Measurements from ENCODE around the gene AFAP1.

The AFAP1 gene

GRCh38 chr4:7819446-7819845 is 120.2 kb downstream of the AFAP1 start:
- DNase-seq (ENCODE audit: low spot score): no peak

DNA sequence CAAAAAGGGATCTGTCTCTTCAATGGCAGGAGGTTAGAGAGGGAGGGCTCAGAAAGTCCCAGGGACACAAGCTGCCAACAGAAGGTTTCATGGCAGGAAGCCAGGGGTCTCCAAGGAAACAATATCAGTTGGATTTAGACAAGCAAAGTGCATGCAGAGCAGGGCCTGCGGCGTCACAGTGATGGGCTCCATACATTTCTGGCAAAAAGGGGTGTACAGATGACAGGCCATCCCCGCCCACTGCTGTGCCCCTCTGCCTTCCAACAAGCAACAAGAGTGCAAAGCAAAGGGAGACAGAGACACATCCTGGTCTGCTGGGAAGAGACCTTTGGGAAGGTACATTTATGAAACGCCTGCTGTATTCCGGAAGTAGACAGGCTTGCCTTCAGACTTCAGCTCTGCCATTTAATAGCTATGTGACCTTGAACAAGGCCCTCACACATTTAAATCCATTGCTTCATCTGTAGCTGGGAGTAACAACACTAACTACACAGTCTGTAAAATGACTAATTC is 121.2 kb downstream of the AFAP1 start:
- no peak for DNase-seq (ENCODE audit: low spot score)

GRCh38 chr4:7817877-7818398 is 121.7 kb downstream of the AFAP1 start:
- DNase-seq (ENCODE audit: low spot score): no peak

- no peak for DNase-seq (ENCODE audit: low spot score)
Observed at GRCh38 chr4:7816771-7817170, 122.9 kb downstream of the AFAP1 start.

GRCh38 chr4:7815981-7816380 is 123.7 kb downstream of the AFAP1 start:
- DNase-seq (ENCODE audit: low spot score): no peak

DNA sequence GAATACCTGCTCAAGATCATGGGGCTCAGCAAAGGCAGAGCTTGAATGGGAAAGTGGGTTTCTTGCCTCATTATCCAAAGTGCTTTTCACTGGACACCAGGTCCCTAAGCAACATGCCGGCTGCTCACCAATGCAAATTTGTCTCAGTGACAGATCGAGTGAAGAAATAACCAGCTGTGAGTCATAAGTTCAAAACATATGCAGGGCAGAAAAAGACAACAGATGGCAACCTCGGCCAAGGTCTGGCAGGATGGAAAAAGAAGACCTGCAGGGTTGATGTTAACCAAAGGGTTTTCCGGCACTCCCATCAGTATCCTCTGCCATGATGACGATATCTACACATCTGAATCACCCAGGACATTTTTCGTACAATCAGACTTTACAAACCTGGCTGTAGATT is 124.1 kb downstream of the AFAP1 start:
- DNase-seq (ENCODE audit: low spot score): no peak

- no peak for DNase-seq (ENCODE audit: low spot score)
Observed at GRCh38 chr4:7814451-7814850, 125.2 kb downstream of the AFAP1 start.

DNA sequence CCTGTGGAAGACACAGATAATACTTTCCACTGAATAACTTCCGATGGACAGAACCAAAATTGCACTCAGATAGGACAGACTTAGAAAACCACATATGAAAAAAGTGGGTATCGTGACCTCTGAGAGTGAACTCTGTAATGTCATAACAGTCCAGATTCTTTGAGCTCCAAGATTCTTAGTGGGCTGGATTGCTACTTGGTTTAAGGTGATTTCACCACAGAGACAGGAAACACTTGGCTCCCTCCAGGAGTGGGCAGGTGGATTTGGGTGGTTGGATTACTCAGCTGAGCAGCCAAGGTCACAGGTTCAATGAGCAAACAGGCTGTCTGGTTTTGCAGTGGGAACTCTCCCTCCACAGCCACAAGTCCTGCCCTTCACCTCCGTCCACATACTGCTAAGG is 126.0 kb downstream of the AFAP1 start:
- DNase-seq (ENCODE audit: low spot score): no peak

DNA sequence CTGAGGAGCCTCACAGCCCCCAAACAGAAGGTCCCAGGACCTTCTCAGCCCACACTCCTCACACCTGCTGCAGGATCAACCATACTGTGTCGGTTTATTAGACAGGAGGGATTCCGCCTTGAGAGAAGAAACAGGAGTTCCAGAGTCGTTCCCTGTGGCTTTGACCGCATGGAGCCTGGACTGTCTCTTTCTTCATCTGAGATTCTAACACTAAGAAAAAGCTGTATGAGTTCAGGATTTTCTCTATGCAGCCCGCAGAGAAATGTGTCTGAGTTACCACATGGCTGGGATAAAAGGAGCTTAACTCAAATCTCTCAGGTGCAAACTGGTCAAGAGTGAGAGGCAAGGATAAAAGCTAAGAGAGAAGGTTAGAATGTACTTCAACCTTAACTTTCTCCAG is 126.7 kb downstream of the AFAP1 start:
- DNase-seq (ENCODE audit: low spot score): no peak

DNA sequence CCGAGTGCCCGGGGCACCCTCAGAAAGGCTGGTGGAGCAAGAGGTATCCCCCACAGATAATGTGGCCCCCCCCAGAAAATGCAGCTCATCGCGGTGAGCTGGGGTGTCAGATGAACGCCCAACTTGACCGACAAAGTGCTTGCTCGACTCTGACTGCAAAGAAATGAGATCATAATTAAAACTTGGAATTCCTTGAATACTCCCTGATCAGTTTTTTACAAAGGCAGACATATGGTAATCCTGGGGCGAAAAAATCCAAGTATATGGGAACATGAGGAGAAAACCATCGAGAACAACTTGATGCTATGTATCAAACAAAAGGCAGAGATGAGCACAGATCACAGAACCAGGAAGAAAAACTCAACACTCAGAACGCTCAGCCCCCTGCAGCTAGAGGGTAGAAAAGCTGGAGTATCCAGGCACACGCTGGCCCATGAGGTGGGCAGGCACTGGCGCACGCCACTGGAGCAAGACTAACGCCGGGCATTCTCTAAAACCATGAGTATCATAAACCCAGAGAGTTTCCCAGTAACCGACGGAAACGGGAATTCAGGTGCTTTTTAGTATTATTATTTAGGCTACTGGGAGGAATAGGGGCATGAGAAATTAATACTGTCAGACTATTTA is 127.3 kb downstream of the AFAP1 start:
- no peak for DNase-seq (ENCODE audit: low spot score)

DNA sequence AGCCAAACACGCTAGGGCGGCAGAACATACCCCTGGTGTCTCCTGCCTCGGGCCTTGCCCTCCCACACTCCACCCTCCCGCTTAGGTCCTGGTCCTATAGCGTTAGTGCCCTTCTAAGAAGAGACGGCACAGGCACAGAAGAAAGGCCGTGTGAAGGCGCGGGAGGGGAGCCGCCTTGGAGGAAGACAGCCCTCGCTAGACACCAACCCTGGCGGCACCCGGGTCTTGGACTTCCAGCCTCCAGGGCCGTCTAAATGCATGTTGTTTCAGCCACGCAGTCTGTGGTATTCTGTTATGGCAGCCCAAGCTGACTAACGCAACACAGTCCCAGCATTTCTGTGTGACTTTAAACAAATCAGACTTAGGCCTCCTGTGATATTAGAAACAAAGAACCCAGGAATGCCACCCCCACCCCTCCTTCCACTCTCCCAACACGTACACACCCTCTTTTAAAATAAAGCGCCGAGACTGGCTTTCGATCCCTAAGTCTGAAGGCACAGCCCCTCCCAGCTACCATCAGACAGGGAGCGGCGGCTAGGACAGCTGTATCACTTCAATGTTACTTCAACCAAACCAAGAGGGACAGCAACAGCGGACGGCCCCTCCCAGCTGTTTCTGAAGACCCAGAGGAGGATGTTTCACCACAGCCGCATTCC is 128.0 kb downstream of the AFAP1 start:
- DNase-seq (ENCODE audit: low spot score): no peak

DNA sequence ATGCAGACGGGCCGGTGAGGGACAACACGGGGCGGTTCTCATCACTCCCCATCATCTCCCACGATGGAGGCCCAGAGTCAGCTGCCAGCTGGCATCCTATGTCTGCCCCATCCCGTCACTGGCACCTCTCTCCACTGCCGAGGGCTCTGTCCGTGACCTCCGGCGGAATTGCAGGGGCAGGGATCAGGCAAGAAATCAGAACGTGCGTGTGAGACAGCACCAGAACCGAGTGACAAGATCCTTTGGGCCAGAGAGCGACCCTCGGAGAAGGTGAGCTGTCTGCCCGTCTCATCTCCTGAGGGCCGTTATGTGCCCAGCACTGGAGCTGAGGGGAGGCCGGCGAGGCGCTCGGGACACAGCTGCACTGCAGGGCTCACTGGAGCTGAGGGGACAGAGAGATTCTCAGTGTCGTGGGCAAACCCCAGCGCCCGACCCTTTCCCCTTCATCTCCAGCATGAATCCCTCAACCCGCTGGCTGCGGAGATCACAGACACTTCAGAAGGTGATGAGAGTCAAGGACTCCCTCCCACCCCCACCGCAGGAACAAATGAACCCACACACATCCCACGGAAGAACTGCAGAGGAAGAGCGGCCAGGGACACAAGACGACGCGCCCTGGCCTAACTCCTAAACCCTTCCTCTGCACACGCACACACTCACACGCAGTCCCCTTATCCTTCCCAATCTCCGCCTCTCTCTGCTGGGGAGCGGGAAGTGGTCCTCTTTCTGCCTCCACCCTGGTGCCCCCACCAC is 128.7 kb downstream of the AFAP1 start:
- no peak for DNase-seq (ENCODE audit: low spot score)

GRCh38 chr4:7808752-7809151 is 130.9 kb downstream of the AFAP1 start:
- DNase-seq (ENCODE audit: low spot score): no peak

DNA sequence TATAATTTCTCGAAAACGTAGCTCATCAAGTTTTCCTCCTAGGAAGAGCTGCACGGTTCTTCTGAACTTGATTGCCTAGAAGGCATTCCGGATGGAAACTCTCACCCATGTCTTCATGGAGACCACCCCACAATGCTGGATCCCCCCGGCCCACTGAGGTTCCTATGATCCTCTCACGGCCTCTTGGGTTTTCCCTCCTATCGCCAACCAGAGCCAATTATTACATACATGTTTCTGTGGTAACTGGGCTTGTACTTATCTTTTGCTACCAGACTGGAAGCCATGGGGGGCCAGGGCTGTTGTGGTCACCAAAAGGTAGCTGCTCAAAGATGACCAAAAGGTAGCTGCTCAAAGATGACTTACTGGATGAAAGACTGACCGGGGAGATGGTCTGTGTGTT is 131.5 kb downstream of the AFAP1 start:
- DNase-seq (ENCODE audit: low spot score): no peak

GRCh38 chr4:7807351-7807921 is 132.2 kb downstream of the AFAP1 start:
- DNase-seq (ENCODE audit: low spot score): no peak

GRCh38 chr4:7806338-7807090 is 133.1 kb downstream of the AFAP1 start:
- no peak for DNase-seq (ENCODE audit: low spot score)

- no peak for DNase-seq (ENCODE audit: low spot score)
Observed at GRCh38 chr4:7805533-7806337, 133.9 kb downstream of the AFAP1 start.

- DNase-seq (ENCODE audit: low spot score): no peak
Observed at GRCh38 chr4:7804756-7805385, 134.8 kb downstream of the AFAP1 start.

GRCh38 chr4:7803992-7804755 is 135.5 kb downstream of the AFAP1 start:
- peak; percentile 79 for DNase-seq (ENCODE audit: low spot score)

DNA sequence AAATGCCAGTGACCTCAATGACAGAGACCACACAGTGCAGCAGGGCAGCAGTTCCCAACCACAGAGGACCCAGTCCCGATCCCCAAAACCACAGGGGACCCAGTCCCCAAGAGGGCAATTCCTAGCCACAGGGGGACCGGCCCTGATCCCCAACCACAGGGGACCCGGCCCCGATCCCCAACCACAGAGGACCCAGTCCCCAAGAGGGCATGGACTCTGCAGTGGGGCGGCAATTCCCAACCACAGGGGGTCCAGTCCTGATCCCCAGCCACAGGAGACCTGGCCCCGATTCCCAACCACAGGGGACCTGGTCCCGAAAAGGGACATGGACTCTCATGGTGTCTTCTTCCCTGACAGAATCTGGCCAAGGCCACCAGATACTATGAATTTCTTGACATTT is 136.3 kb downstream of the AFAP1 start:
- no peak for DNase-seq (ENCODE audit: low spot score)

All from germinal center (tissue), 1 donor.